Suprapubic skin (tissue), 4 donors: ENCODE measurements around the gene MS4A15.

ENCODE experiments used
- CTCF ChIP-seq, 2 donors: fragments of 200-600 bp in 1 of 2; fragments of 450-650 bp in 1 of 2; sonication (generic) in 1 of 2; IDR thresholded peaks; one replicate each; pipeline ENCODE4 v1.5.1; 2016 to 2019; ENCODE audit warnings: antibody characterized with exemption in 2 of 2, mild to moderate bottlenecking in 1 of 2, moderate library complexity in 1 of 2
- EP300 ChIP-seq: sonication (generic); formaldehyde crosslinking; IDR thresholded peaks from one replicate; pipeline ENCODE4 v1.6.1; 2017; ENCODE audit warnings: antibody characterized with exemption
- POLR2A ChIP-seq, 2 donors: fragments of 450-650 bp; IDR thresholded peaks; one replicate each; pipeline ENCODE4 v1.6.1; 2017; ENCODE audit warnings: antibody characterized with exemption in 2 of 2, mild to moderate bottlenecking in 2 of 2, moderate library complexity in 2 of 2
- POLR2AphosphoS5 ChIP-seq, 3 donors: sonication (generic); formaldehyde crosslinking; IDR thresholded peaks; one replicate each; pipeline ENCODE4 v1.6.1; 2017; ENCODE audit warnings: antibody characterized with exemption in 3 of 3

DNA sequence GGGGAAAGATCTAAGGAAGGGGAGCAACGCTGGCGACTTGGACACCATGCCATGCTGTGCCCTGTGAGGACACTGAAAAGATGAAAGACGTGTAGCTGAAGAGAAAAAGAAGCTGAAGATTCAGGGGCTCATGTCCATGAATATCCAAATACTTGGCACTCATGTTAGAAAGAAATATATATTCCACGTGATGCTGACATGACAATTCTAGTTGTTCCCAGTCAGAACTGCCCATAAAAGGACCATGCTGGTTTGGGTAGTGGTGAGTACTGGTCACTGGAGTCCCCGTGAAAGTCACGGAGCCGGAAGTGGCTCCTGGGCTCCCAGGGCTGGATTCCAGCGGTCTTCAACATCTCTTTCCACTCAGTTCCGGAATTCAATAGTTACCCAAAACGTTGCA is 9.9 kb downstream of the MS4A15 start:
- TF ChIP-seq CTCF (IDR thresholded peaks at IDR 0.05) (no peak), EP300 (no peak), POLR2AphosphoS5 (IDR thresholded peaks at IDR 0.05) (no peak), POLR2A (IDR thresholded peaks at IDR 0.05) (no peak)
